Ishikawa (cell line): Measurements from ENCODE around the gene SOX5.

Source experiments
- CREB1 ChIP-seq: IDR thresholded peaks from 2 replicates; pipeline ENCODE4 v1.6.1; 2012; ENCODE audit warnings: low read depth
- EP300 ChIP-seq: IDR thresholded peaks from 2 replicates; pipeline ENCODE4 v1.6.1; 2012; ENCODE audit warnings: borderline replicate concordance
- FOXM1 ChIP-seq: IDR thresholded peaks from 2 replicates; pipeline ENCODE4 v1.6.1; 2012; ENCODE audit warnings: low read depth, borderline replicate concordance
- RAD21 ChIP-seq: IDR thresholded peaks from 2 replicates; pipeline ENCODE4 v1.6.1; 2012; ENCODE audit warnings: low read depth
- TAF1 ChIP-seq: IDR thresholded peaks from 2 replicates; pipeline ENCODE4 v1.6.1; 2012; ENCODE audit warnings: low read depth, mild to moderate bottlenecking
- TEAD4 ChIP-seq: IDR thresholded peaks from 2 replicates; pipeline ENCODE4 v1.6.1; 2012
- YY1 ChIP-seq: IDR thresholded peaks from 2 replicates; pipeline ENCODE4 v1.6.1; 2012; ENCODE audit warnings: low read depth
- ZBTB7A ChIP-seq: IDR thresholded peaks from 2 replicates; pipeline ENCODE4 v1.6.1; 2012; ENCODE audit warnings: low read depth
- TF ChIP-seq, protein P1 (sequence below): IDR thresholded peaks from 2 replicates; pipeline ENCODE4 v1.6.1; 2012; ENCODE audit warnings: low read depth, mild to moderate bottlenecking
- TF ChIP-seq, protein P2 (sequence below): IDR thresholded peaks from 2 replicates; pipeline ENCODE4 v1.6.1; 2012

DNA sequence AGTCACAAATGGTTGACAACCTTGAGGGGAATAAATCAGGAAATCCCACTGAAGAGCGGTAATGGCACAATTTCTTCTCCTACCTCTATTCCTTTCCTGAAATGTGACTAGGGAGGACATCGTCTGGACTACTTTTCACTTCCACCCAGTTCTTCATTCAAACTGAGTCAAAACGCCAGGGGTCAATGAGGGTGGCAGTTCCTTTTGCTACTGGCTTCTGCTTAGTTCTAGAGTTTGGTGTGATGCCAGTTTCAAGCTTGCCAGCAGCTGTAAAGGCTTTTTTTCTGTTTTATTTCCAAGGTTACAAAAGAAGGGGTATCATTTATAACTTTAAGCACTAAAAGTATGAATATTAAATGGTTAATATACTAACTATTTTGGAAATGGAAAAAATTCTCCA is 286.5 kb downstream of the SOX5 start:
- TF ChIP-seq FOXM1: no peak
- TF ChIP-seq, protein P1, sequence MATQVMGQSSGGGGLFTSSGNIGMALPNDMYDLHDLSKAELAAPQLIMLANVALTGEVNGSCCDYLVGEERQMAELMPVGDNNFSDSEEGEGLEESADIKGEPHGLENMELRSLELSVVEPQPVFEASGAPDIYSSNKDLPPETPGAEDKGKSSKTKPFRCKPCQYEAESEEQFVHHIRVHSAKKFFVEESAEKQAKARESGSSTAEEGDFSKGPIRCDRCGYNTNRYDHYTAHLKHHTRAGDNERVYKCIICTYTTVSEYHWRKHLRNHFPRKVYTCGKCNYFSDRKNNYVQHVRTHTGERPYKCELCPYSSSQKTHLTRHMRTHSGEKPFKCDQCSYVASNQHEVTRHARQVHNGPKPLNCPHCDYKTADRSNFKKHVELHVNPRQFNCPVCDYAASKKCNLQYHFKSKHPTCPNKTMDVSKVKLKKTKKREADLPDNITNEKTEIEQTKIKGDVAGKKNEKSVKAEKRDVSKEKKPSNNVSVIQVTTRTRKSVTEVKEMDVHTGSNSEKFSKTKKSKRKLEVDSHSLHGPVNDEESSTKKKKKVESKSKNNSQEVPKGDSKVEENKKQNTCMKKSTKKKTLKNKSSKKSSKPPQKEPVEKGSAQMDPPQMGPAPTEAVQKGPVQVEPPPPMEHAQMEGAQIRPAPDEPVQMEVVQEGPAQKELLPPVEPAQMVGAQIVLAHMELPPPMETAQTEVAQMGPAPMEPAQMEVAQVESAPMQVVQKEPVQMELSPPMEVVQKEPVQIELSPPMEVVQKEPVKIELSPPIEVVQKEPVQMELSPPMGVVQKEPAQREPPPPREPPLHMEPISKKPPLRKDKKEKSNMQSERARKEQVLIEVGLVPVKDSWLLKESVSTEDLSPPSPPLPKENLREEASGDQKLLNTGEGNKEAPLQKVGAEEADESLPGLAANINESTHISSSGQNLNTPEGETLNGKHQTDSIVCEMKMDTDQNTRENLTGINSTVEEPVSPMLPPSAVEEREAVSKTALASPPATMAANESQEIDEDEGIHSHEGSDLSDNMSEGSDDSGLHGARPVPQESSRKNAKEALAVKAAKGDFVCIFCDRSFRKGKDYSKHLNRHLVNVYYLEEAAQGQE: no peak
- TF ChIP-seq CREB1: no peak
- no peak for TF ChIP-seq EP300
- TF ChIP-seq, protein P2, sequence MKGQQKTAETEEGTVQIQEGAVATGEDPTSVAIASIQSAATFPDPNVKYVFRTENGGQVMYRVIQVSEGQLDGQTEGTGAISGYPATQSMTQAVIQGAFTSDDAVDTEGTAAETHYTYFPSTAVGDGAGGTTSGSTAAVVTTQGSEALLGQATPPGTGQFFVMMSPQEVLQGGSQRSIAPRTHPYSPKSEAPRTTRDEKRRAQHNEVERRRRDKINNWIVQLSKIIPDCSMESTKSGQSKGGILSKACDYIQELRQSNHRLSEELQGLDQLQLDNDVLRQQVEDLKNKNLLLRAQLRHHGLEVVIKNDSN: no peak
- TF ChIP-seq TAF1: no peak
- TF ChIP-seq TEAD4: no peak
- TF ChIP-seq RAD21: no peak
- TF ChIP-seq ZBTB7A: no peak
- no peak for TF ChIP-seq YY1
